OCI-LY7 (cell line): ENCODE measurements around the gene TRIO. TPM values are rescaled to one million over a fixed set of nuclear protein-coding genes. Genes with fewer than 3 reads are reported as not detected.

Experiments used
- BruUV-seq: library from RNA; stranded (reverse); fragments of 400-500 nt; replicated peaks from 2 replicates; lab custom pipeline; 2021; lab: Mats Ljungman, UMichigan
- CTCF ChIA-PET: fragments of 300-600 bp; sonication (Branson Sonifier 250); formaldehyde crosslinking; loops from one replicate; lab custom pipeline; 2022; ENCODE audit warnings: antibody characterized with exemption; ENCODE audit not compliant: unreplicated experiment; lab: Charles Lee
- POLR2A ChIA-PET: fragments of 300-600 bp; sonication (Branson Sonifier 250); formaldehyde crosslinking; loops from one replicate; lab custom pipeline; 2022; ENCODE audit warnings: antibody characterized with exemption; lab: Charles Lee
- DNase-seq: peaks from one replicate; pipeline ENCODE4 v3.0.0-alpha.2; 2015; ENCODE audit warnings: low spot score
- H2AFZ ChIP-seq: fragments of 200-600 bp; sonication (generic), shearing (Covaris generic); 2 replicates; pipeline ENCODE4 v1.6.1; 2014; ENCODE audit warnings: mild to moderate bottlenecking, antibody characterized with exemption, low read length, moderate library complexity
- H3K27ac ChIP-seq: fragments of 200-600 bp; sonication (generic); 2 replicates; pipeline ENCODE4 v1.5.1; 2014; ENCODE audit warnings: mixed run types, low read depth, mild to moderate bottlenecking, moderate library complexity, low read length, inconsistent platforms; ENCODE audit not compliant: poor library complexity, severe bottlenecking
- H3K36me3 ChIP-seq: fragments of 200-600 bp; sonication (generic); 2 replicates; pipeline ENCODE4 v1.6.1; 2014; ENCODE audit warnings: mild to moderate bottlenecking, antibody characterized with exemption, low read length, moderate library complexity, mixed read lengths; ENCODE audit not compliant: insufficient read depth
- H3K4me1 ChIP-seq: fragments of 200-600 bp; sonication (generic); 2 replicates; pipeline ENCODE4 v1.5.1; 2014; ENCODE audit warnings: mild to moderate bottlenecking, low read length; ENCODE audit not compliant: insufficient read depth, poor library complexity, severe bottlenecking
- H3K4me2 ChIP-seq: fragments of 200-600 bp; sonication (generic); 2 replicates; pipeline ENCODE4 v1.6.1; 2014; ENCODE audit warnings: mild to moderate bottlenecking, low read length
- H3K4me3 ChIP-seq: fragments of 200-600 bp; sonication (generic); 2 replicates; pipeline ENCODE4 v1.5.1; 2014; ENCODE audit warnings: mild to moderate bottlenecking, low read depth, low read length; ENCODE audit not compliant: poor library complexity, severe bottlenecking
- H3K79me2 ChIP-seq: fragments of 200-600 bp; sonication (generic); 2 replicates; pipeline ENCODE4 v1.6.1; 2016; ENCODE audit warnings: low read depth, mild to moderate bottlenecking, low read length, moderate library complexity, mixed read lengths; ENCODE audit not compliant: insufficient read depth
- H3K9me2 ChIP-seq: fragments of 200-600 bp; sonication (generic); 2 replicates; pipeline ENCODE4 v1.6.1; 2016; ENCODE audit warnings: mild to moderate bottlenecking, low read length, mixed read lengths; ENCODE audit not compliant: insufficient read depth
- H3K9me3 ChIP-seq: fragments of 200-600 bp; sonication (generic); 2 replicates; pipeline ENCODE4 v1.6.1; 2014; ENCODE audit warnings: mild to moderate bottlenecking, mixed run types, low read length, mixed read lengths
- H4K20me1 ChIP-seq: fragments of 200-600 bp; sonication (generic); 2 replicates; pipeline ENCODE4 v1.6.1; 2014; ENCODE audit warnings: mild to moderate bottlenecking, antibody characterized with exemption, low read length, moderate library complexity, mixed read lengths; ENCODE audit not compliant: insufficient read depth
- CTCF ChIP-seq: fragments of 200-600 bp; sonication (generic); conservative IDR thresholded peaks from 2 replicates; pipeline ENCODE4 v1.5.1; 2014; ENCODE audit warnings: mild to moderate bottlenecking, antibody characterized with exemption, low read length, moderate library complexity, mixed read lengths
- EZH2phosphoT487 ChIP-seq: fragments of 200-600 bp; sonication (generic); IDR thresholded peaks from 2 replicates; pipeline ENCODE4 v1.6.1; 2018; ENCODE audit warnings: low read depth, borderline replicate concordance, mild to moderate bottlenecking, mixed run types, antibody characterized with exemption, low read length, moderate library complexity, mixed read lengths
- intact Hi-C: fragments of 100-400 bp; cut with micrococcal nuclease; formaldehyde crosslinking; loops from one replicate; pipeline ENCODE4 v1.10.0; 2022; ENCODE audit not compliant: unreplicated experiment
- total RNA-seq, 2 experiments: library from RNA; depleted of rRNA in 1 of 2; stranded (reverse); fragments of >200 nt in 1 of 2; shearing (Covaris generic) in 1 of 2; gene quantifications; 2 replicates each; pipeline ENCODE4 v1.2.3, GENCODE V29; 2014 to 2022

TRIO gene
- total RNA-seq, 2 experiments from 2014 or later, result 35.8 to 55.1 TPM

DNA sequence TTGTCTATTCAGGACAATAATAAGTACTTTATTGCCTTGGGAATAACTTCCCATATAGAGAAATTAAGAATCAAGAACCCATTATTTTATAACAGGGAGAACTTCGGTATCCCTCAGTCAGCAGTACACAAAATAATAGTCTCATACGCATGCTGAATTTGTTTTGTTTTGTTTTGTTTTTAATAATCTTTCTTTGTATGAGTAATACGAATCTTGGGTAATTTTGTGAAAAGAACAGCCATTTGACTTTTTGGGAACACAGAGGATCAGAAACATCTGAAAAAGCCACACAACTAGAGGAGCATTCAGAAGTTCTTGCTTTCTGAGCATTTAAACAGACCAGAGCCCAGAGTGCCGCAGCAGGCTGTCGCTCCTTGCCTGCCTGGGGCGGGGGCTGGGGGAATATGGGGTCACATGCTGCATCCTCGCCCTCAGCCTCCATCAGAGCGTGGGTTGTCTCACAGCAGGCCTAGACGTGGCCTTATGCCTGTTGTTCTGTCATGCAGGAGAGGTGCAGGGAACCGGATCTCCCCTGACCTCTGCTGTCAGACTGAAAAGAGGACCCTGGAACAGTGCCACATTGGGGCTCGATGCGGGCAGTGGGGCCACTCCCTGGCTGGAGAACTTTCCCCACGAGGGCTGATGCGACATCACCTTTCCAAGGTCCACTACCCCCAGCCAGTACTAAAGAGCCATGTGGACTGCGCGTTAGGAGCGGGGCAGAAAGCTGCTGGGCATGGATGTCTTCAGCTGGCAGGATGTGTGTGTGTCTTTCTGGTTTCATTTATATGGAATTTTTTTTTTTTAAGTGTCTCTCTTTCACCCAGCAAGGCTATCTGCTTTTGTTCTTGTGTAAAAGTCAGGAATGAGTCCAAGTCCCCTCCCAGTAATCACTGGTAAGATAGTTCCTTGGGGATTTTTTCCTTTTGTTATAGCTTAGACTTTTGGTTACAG is 305.1 kb downstream of the TRIO start:
- H3K9me2 ChIP-seq, result no peaks in the 10 kb centered on the region
- no TSS peak for BruUV-seq
- ChIA-PET CTCF (no interaction called here), POLR2A (no interaction called here)
- H3K27ac ChIP-seq, result no peak overlapping the region
- no peak for TF ChIP-seq CTCF
- no peak for TF ChIP-seq EZH2phosphoT487
- no peak for DNase-seq
- no peaks in the 10 kb centered on the region for H3K4me1 ChIP-seq
- H3K36me3 ChIP-seq, result no peaks in the 10 kb centered on the region
- no peaks in the 10 kb centered on the region for H3K9me3 ChIP-seq
- H3K4me3 ChIP-seq, result no peak overlapping the region
- intact Hi-C loops, result no loop called here
- H4K20me1 ChIP-seq, result no peaks in the 10 kb centered on the region
- H2AFZ ChIP-seq, result no peak overlapping the region
- no peaks in the 10 kb centered on the region for H3K79me2 ChIP-seq
- H3K4me2 ChIP-seq, result no peak overlapping the region

- Histone ChIP-seq H3K4me3 (no peak overlapping the region), H4K20me1 (no peaks in the 10 kb centered on the region), H3K9me2 (no peaks in the 10 kb centered on the region), H3K27ac (no peak overlapping the region), H3K36me3 (no peaks in the 10 kb centered on the region), H3K9me3 (no peaks in the 10 kb centered on the region), H3K4me2 (no peak overlapping the region), H3K4me1 (no peaks in the 10 kb centered on the region), H2AFZ (no peak overlapping the region), H3K79me2 (no peaks in the 10 kb centered on the region)
- ChIA-PET CTCF (no interaction called here), POLR2A (no interaction called here)
- DNase-seq, result no peak
- intact Hi-C loops, result no loop called here
- no TSS peak for BruUV-seq
- no peak for TF ChIP-seq CTCF
- no peak for TF ChIP-seq EZH2phosphoT487
These were observed 306.0 kb downstream of the TRIO start for GRCh38 chr5:14449052-14449661.
